Measurements from ENCODE around the gene TMPRSS5. TPM values are rescaled to one million over a fixed set of nuclear protein-coding genes. Genes with fewer than 3 reads are reported as not detected.

The TMPRSS5 gene
- total and polyA plus RNA-seq, 2 of the 8 experiments (the other 6 are each of a cell fraction or from before 2014, with no cell fraction given) = 0.54 to 0.78 TPM

GRCh38 chr11:113752932-113753331 lies 46.8 kb upstream of the TMPRSS5 start:
- Histone ChIP-seq H4K5ac (ENCODE audit: insufficient read length, low read depth, low read length) (no peak overlapping the region), H2BK15ac (ENCODE audit: low read length) (no peak overlapping the region), H3K79me2 (ENCODE audit: control insufficient read depth in 1 of 2, insufficient read depth in 2 of 2, low read length in 2 of 2) (no peaks in the 10 kb centered on the region), H3K14ac (ENCODE audit: insufficient read length) (no peak overlapping the region), H3K27ac (ENCODE audit: low read depth, low read length) (no peak overlapping the region), H2BK20ac (ENCODE audit: low read length) (no peak overlapping the region), H3K9ac (replicated peaks in 1 of 4; ENCODE audit: extremely low read depth in 1 of 4, low read depth in 3 of 4, low read length in 3 of 4) (no peak overlapping the region), H3K79me1 (ENCODE audit: low read depth, low read length) (no peaks in the 10 kb centered on the region), H3K36me3 (ENCODE audit: control insufficient read depth in 2 of 4, insufficient read depth in 4 of 4, low read length in 3 of 4) (peaks cover 5 to 36% (median 16%) of the 10 kb centered on the region in 4 experiments; a peak in 7 of 8 replicates), H2AFZ (ENCODE audit: low read length) (no peak overlapping the region), H3K27me3 (replicated peaks in 1 of 4; ENCODE audit: control insufficient read depth in 3 of 4, extremely low read depth in 1 of 4, insufficient read depth in 3 of 4, low read length in 3 of 4) (peaks cover 0 to 1% (median 0%) of the 10 kb centered on the region in 4 experiments; a peak in 1 of 7 replicates), H3K4ac (replicated peaks; ENCODE audit: insufficient read length, low read depth, low read length) (no peak overlapping the region), H3K9me3 (ENCODE audit: insufficient read depth in 2 of 2, low read depth in 1 of 2, low read length in 1 of 2) (no peaks in the 10 kb centered on the region), H3K4me1 (replicated peaks in 1 of 4; ENCODE audit: control insufficient read depth in 3 of 4, insufficient read depth in 4 of 4, low read length in 3 of 4) (no peaks in the 10 kb centered on the region), H2BK12ac (ENCODE audit: low read depth, low read length) (no peak overlapping the region), H2BK5ac (ENCODE audit: low read depth, low read length) (no peak overlapping the region), H3K56ac (replicated peaks; ENCODE audit: insufficient read length, low read depth, low read length) (no peak overlapping the region), H3K18ac (ENCODE audit: extremely low read depth, low read length) (no peak overlapping the region), H3K4me2 (ENCODE audit: insufficient read depth in 1 of 2, low read depth in 2 of 2, low read length in 2 of 2) (no peak overlapping the region), H4K8ac (ENCODE audit: extremely low read depth, insufficient read depth, low read length) (no peak overlapping the region), H4K91ac (replicated peaks; ENCODE audit: insufficient read length, low read length) (no peak overlapping the region), H2BK120ac (replicated peaks; ENCODE audit: low read depth, low read length) (no peak overlapping the region), H2AK5ac (ENCODE audit: low read depth, low read length) (no peak overlapping the region), H4K20me1 (replicated peaks in 1 of 2; ENCODE audit: control insufficient read depth in 1 of 2, insufficient read depth in 2 of 2, low read length in 2 of 2) (no peaks in the 10 kb centered on the region), H3K23me2 (ENCODE audit: low read depth, low read length) (no peaks in the 10 kb centered on the region), H3K4me3 (ENCODE audit: extremely low read depth in 1 of 4, insufficient read depth in 2 of 4, low read depth in 3 of 4, low read length in 4 of 4) (no peak overlapping the region), H3K23ac (ENCODE audit: insufficient read length) (no peak overlapping the region)
- FAIRE-seq (no peak), DNase-seq (ENCODE audit: low read depth in 1 of 2, low spot score in 2 of 2) (no peak)
- WGBS, 2 experiments (ENCODE audit: extremely low coverage in 1 of 2, insufficient coverage in 1 of 2, insufficient read length in 1 of 2, insufficient replicate concordance in 2 of 2, low coverage in 1 of 2, low lambda C conversion rate in 2 of 2, missing lambda C conversion rate in 1 of 2) = 96% methylated on average over 3 of the region's 3 CpGs; no CpG with 5 or more reads in 1 of the 2 experiments
- CTCF ChIA-PET (ENCODE audit: partially characterized antibody) = interaction anchor here (1.0 to 2.0 kb wide), 2 partner anchors 13 to 22 kb away, joined by 3 to 7 read pairs; no protein-coding TSS in a partner anchor
- POLR2A ChIA-PET (ENCODE audit: partially characterized antibody) = interaction anchor here (0.7 to 0.9 kb wide), 2 partner anchors 8 to 1214 kb away, joined by 3 to 4 read pairs; no protein-coding TSS in a partner anchor
- no peak for TF ChIP-seq JUND (IDR thresholded peaks at IDR 0.05; ENCODE audit: low read length)
